ENCODE data around the gene FAM210A. TPM values are rescaled to one million over a fixed set of nuclear protein-coding genes. Genes with fewer than 3 reads are reported as not detected.
"Not testable (repeated sequence)": the region's sequence is repeated elsewhere in the genome, so short reads cannot be mapped to it uniquely, and the experiment has no call there.

FAM210A gene
- total and polyA plus RNA-seq, 12 donors, result 11.6 to 84.8 (median 56.3) TPM

DNA sequence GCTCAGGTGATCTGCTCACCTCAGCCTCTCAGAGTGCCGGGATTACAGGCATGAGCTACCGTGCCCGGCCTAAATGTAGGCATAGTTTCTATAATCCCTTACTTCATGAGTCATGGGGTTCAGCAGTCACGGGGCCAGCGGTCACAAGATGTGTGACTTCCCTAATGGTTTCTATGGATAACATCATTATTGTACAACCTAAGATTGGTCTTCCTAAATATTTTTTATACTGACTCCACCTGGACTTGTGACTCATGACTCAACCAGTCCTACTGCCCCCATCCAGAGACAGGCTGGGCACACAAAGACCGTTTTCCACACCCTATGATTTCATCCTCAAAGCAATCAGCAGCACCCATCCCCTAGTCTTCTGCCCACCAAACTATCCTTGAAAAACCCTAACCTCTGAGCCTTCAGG, 15.9 kb downstream of the FAM210A start:
- DNase-seq (no peak), ATAC-seq (no peak)
- Histone ChIP-seq H3K27ac (no peak overlapping the region), H3K4me1 (peaks cover 0 to 55% (median 18%) of the 10 kb centered on the region in 9 donors), H3K27me3 (no peaks in the 10 kb centered on the region), H3K4me3 (no peak overlapping the region), H3K36me3 (no peaks in the 10 kb centered on the region), H3K9me3 (peaks cover 0 to 6% (median 0%) of the 10 kb centered on the region in 11 donors)
- TF ChIP-seq, protein P1, sequence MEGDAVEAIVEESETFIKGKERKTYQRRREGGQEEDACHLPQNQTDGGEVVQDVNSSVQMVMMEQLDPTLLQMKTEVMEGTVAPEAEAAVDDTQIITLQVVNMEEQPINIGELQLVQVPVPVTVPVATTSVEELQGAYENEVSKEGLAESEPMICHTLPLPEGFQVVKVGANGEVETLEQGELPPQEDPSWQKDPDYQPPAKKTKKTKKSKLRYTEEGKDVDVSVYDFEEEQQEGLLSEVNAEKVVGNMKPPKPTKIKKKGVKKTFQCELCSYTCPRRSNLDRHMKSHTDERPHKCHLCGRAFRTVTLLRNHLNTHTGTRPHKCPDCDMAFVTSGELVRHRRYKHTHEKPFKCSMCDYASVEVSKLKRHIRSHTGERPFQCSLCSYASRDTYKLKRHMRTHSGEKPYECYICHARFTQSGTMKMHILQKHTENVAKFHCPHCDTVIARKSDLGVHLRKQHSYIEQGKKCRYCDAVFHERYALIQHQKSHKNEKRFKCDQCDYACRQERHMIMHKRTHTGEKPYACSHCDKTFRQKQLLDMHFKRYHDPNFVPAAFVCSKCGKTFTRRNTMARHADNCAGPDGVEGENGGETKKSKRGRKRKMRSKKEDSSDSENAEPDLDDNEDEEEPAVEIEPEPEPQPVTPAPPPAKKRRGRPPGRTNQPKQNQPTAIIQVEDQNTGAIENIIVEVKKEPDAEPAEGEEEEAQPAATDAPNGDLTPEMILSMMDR (IDR thresholded peaks at IDR 0.05), result no peak
- 89 to 92% methylated on average over 6 of the region's 6 CpGs for WGBS, 2 donors
- intact Hi-C loops (cut with DNase I), result no loop called here

DNA sequence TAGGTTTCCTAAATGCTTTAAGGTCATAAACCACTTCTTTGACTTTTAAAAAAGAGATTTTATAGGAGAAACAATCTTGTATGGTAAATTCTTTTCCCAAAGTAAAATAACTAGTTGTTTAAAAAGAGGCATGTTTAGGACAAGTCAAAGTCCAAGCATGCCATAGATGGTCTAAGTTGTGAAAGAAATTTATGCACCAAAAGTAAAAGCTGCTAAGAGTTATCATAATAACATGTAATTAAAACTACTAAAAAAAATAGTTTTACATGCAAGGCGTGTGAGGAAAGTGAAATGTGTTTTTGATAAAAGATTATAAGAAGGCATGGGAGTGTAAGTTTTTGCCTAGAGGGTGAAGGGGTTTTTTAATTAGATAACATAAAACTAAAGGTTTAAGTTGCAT, 22.5 kb downstream of the FAM210A start:
- Histone ChIP-seq H3K36me3 (peaks cover 0 to 8% (median 0%) of the 10 kb centered on the region in 9 donors), H3K27me3 (no peaks in the 10 kb centered on the region), H3K4me3 (no peak overlapping the region), H3K27ac (no peak overlapping the region), H3K4me1 (peaks cover 0 to 5% (median 0%) of the 10 kb centered on the region in 9 donors), H3K9me3 (peaks cover 0 to 59% (median 10%) of the 10 kb centered on the region in 11 donors)
- no peak for ATAC-seq
- TF ChIP-seq, protein P1 (IDR thresholded peaks at IDR 0.05), result no peak
- intact Hi-C loops (cut with DNase I), result no loop called here
- no peak for DNase-seq
- WGBS, 2 donors, result 94 to 98% methylated on average over 1 of the region's 1 CpG

DNA sequence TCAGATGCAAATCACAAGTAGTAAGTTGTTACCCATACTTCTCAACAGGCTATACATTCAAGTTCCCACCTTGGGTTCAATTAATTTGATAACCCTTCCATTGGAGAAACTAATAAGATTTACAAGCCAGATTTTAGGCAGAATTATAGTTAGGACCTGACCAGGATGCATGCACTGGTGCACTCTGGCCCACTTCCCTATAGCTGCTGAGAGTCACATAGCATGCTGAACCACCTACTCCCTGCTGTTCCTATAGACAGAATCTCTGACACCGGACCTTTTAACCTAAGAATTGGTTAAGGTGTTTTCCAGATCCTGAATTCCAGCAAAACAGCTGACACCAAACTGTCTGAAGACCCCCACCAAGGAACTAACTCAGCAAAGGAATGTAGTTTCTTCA, 26.2 kb downstream of the FAM210A start:
- no peak for ATAC-seq
- H3K27me3 ChIP-seq, result no peaks in the 10 kb centered on the region
- peaks cover 0 to 8% (median 0%) of the 10 kb centered on the region in 9 donors for H3K36me3 ChIP-seq
- H3K4me1 ChIP-seq, result peaks cover 0 to 6% (median 0%) of the 10 kb centered on the region in 9 donors
- WGBS, 2 donors, result 93 to 96% methylated on average over 1 of the region's 1 CpG
- intact Hi-C loops (cut with DNase I), result no loop called here
- H3K4me3 ChIP-seq, result no peak overlapping the region
- peaks cover 0 to 63% (median 14%) of the 10 kb centered on the region in 11 donors for H3K9me3 ChIP-seq
- H3K27ac ChIP-seq, result no peak overlapping the region
- TF ChIP-seq, protein P1 (IDR thresholded peaks at IDR 0.05), result no peak
- DNase-seq, result no peak

DNA sequence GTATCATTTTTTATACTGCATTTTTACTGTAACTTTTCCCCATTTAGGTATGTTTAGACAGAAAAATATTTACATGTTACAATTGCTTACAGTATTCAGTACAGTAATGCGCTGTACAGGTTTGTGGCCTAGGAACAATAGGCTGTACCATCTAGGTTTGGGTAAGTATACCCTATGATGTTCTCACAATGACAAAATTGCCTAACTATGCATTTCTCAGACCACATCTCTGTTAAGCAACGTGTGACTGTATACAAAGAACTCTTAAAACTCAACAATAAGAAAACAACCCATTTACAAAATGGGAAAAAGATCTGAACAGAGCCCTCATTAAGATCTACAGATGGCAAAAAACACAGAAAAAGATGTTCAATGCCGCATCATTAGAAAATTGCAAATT, 29.4 kb downstream of the FAM210A start:
- Histone ChIP-seq H3K27me3 (no peaks in the 10 kb centered on the region), H3K36me3 (no peaks in the 10 kb centered on the region), H3K27ac (no peak overlapping the region), H3K4me1 (peaks cover 0 to 6% (median 0%) of the 10 kb centered on the region in 9 donors), H3K9me3 (peaks cover 0 to 44% (median 4%) of the 10 kb centered on the region in 11 donors), H3K4me3 (no peak overlapping the region)
- 92 to 93% methylated on average over 3 of the region's 3 CpGs for WGBS, 2 donors
- DNase-seq (no peak), ATAC-seq (no peak)
- TF ChIP-seq, protein P1 (IDR thresholded peaks at IDR 0.05), result no peak
- intact Hi-C loops (cut with DNase I), result no loop called here

DNA sequence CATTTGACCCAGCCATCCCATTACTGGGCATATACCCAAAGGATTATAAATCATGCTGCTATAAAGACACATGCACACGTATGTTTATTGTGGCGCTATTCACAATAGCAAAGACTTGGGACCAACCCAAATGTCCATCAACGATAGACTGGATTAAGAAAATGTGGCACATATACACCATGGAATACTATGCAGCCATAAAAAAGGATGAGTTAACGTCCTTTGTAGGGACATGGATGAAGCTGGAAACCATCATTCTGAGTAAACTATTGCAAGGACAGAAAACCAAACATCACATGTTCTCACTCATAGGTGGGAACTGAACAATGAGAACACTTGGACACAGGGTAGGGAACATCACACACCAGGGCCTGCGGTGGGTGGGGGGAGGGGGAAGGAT, 31.0 kb downstream of the FAM210A start:
- ATAC-seq; H3K4me3 ChIP-seq; DNase-seq; H3K4me1 ChIP-seq; H3K27me3 ChIP-seq; intact Hi-C loops (cut with DNase I); H3K27ac ChIP-seq; H3K36me3 ChIP-seq: not testable (repeated sequence)
- 92 to 96% methylated on average over 5 of the region's 5 CpGs for WGBS, 2 donors
- H3K9me3 ChIP-seq, result peaks cover 0 to 37% (median 3%) of the 10 kb centered on the region in 11 donors

DNA sequence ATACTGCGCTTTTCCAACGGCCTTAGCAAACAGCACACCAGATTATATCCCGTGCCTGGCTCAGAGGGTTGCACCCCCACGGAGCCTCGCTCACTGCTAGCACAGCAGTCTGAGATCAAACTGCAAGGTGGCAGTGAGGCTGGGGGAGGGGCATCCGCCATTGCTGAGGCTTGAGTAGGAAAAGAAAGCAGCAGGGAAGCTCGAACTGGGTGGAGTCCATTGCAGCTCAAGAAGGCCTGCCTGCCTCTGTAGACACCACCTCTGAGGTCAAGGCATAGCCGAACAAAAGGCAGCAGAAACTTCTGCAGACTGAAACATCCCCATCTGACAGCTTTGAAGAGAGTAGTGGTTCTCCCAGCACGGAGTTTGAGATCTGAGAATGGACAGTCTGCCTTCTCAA, 36.3 kb downstream of the FAM210A start:
- Histone ChIP-seq H3K9me3 (peaks cover 0 to 15% (median 0%) of the 10 kb centered on the region in 11 donors), H3K4me1 (peaks cover 0 to 39% (median 12%) of the 10 kb centered on the region in 9 donors)
- intact Hi-C loops (cut with DNase I); H3K27ac ChIP-seq; H3K27me3 ChIP-seq; H3K4me3 ChIP-seq; H3K36me3 ChIP-seq; ATAC-seq; DNase-seq: not testable (repeated sequence)
- 96% methylated on average over 9 of the region's 9 CpGs for WGBS, 2 donors

All from heart right ventricle (tissue), 16 donors.